Stimulated activated naive CD8-positive, alpha-beta T cell treated with anti-CD3 and anti-CD28 coated beads, Interleukin-15, Interleukin-2, amounts not matched to agents 100 U/mL and 50 U/mL, for 24 hours (primary cell): ENCODE results near the gene MYLK4.

Experiments used
- ATAC-seq: fragments of 150-1000 bp; cut with Tn5 transposase; one replicate; pipeline ENCODE4 v1.10.0; 2021
- DNase-seq: peaks from one replicate; pipeline ENCODE4 v3.0.0; 2021

MYLK4 gene

GRCh38 chr6:2733324-2733723, 17.4 kb downstream of the MYLK4 start:
- ATAC-seq (peak; percentile 88), DNase-seq (peak; percentile 51)

GRCh38 chr6:2732503-2733089, 18.1 kb downstream of the MYLK4 start:
- DNase-seq (no peak), ATAC-seq (no peak)

DNA sequence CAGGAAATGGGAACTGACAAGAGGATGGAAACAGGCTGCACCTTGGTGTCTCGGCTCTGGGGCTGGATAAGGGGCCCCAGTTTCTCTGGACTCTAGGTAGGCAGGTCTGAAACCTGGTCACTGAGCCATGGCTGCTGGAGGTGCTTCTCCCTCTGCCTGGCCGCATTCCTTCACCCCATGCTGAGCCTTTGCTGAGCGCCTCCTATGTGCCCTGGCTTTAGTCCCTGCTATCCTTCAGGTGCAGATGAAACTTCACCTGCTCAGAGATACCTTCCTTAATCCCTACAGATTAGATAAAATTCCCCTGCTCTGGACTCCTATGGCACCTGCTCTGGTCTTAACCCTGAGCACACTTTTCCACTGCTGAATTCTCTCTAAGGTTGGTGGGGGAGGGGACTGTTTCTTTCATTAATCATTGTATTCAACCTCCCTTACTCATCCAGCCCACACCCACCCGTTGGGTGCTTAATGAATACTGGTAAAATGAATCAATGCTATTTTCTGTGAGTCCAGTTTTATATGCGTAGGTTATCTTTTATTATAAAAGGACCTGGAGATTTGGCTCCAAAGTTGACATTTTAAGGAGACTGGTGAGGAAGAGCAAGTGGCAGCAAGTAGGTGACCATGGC, 19.3 kb downstream of the MYLK4 start:
- no peak for ATAC-seq

GRCh38 chr6:2730353-2731107, 20.2 kb downstream of the MYLK4 start:
- no peak for ATAC-seq
- no peak for DNase-seq

More for the DNA sequence above, 19.3 kb downstream of the MYLK4 start:
- DNase-seq, result no peak

GRCh38 chr6:2729921-2730320, 20.8 kb downstream of the MYLK4 start:
- no peak for ATAC-seq
- no peak for DNase-seq

- no peak for DNase-seq
- ATAC-seq, result no peak
These were observed 24.6 kb downstream of the MYLK4 start for GRCh38 chr6:2725999-2726567.

- no peak for DNase-seq
- ATAC-seq, result no peak
These were observed 25.2 kb downstream of the MYLK4 start for GRCh38 chr6:2725364-2725988.

DNA sequence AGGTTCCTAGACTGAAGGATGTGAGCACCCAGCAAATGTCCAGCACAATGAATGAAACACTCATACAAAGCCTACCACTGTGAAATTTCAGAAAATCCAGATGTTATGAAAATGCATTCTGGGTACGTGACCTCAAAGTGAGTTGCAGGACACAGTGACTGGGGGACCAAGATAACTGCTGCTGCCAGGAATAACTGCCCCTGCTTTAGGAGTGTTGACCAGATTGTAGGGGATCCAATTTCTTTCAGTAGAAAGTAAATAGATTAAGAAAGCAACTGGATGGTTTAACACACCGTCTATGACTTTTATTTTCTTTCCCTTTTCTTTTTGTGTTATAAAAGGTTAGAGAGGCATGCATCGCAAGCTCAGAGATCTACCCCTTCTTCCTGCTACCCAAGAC, 29.5 kb downstream of the MYLK4 start:
- ATAC-seq (no peak), DNase-seq (no peak)

DNA sequence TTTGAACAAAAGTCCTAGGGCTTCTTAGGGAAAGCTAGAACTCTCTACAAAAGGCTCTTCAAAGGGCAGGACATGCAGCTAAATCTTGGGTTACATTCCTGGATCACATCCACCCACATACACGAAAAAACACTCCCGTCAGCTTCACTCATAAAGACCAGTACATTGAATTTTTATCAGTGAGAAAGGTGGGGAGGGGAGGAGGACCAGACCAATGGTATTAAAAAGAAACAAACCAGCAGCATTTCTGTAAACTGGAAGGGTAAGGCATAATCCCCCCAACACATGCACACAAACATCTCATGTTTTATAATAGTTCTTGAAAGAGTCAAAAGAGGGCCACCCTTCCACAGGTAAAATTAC, 31.6 kb downstream of the MYLK4 start:
- ATAC-seq (no peak), DNase-seq (no peak)

DNA sequence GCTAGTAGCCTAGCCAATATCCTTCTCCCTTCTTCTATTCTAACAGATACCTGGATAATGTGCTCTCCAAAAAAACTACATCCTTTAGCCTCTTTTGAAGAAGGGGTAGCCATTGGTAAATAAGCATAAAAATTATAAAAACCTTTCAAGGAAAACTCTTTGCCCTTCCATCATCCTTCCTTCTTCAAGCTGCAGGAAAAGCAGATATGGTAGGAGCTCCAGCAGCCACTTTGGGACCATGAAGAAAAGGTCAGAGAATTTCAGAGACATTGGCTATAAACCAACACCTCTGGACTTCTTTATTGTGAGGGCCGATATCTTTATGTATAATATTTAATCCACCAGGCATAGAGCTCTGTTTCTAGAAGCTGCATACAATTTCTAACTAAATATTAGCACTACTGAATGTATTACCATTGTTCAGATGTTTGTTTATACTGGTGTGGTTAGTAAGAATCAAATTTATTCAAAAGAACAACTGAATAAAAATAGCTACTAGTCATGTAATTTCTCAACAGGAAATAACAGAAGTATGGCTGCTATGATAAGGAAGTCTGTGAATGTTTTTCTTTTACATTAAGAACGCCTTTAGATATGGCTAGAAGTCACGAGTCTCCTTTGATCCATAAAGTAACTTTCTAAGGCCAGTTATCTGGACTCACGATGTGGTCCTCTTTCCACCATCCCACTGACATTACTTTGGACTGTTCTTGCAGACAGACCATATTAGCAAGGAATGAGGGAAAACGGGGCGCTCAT, 32.2 kb downstream of the MYLK4 start:
- ATAC-seq, result no peak

DNA sequence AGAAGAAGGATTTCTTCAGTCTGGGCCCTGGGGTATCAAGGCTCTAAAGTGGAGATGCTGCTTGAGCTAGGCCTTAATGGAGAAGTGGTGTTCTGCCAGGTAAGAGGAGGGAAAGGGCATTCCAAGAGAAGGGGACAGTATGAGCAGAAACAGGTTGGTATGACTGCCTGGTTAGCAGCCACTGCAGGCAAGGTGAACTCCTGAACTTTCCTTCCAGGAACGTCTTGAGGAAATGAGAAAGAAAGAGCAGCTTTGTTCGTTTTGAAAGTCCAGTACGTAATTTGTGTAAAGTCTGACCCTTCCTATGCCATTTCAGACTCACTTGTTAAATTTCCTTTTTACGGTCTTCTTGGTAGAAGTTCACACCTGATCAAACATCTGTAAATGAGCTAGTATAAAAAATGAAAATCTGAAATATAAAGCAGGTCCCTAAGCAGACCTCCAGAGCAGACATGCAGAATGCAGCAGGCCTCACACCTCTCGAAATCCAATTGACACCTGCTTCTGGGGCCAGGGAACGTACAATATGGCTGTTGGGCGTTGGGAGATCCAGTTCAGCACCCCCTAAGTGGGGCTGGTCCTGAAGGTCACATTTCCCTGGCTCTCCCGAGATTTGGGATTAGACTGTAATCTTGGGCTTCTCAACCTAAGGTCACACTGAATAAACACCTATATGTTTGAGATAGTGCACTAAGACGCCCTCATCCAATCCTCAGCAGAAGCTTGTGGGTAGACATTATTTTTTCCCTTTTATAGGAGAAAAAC, 33.6 kb downstream of the MYLK4 start:
- no peak for DNase-seq
- no peak for ATAC-seq

More for the DNA sequence above, 32.2 kb downstream of the MYLK4 start:
- no peak for DNase-seq

- no peak for ATAC-seq
- DNase-seq, result no peak
These were observed 35.0 kb downstream of the MYLK4 start for GRCh38 chr6:2715737-2716136.

DNA sequence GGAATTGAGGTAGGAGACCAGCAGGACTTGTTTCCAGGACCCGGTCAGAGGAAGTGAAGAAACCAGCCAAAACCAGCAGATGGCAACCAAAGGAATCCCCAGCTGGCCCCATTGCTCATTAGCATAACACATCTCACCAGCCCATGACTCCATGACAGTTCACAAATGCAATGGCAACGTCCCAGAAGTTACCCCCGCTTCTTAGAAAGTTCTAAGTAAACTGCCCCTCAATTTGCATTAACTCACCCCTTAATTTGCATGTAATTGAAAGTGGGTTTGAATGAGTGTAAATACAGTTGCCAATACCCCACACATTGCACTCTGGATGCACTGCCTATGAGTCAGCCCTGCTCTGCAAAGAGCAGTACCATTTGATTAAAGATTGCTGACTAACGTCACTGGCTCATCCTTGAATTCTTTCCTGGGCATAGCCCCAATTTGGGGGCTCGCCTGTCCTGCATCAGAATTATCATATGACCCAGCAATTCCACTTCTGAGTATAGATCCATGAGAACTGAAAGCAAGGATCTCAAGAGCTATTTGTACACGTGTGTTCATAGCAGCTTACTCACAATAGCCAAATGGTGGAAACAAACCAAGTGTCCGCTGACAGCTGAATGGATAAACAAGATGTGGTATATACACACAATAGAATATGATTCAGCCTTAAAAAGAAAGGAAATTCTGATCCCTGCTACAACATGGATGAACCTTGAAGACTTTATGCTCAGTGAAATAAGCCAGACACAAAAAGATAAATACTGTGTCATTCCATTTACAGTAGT, 36.4 kb downstream of the MYLK4 start:
- no peak for ATAC-seq
- DNase-seq, result no peak

GRCh38 chr6:2713473-2714110, 37.1 kb downstream of the MYLK4 start:
- DNase-seq (no peak), ATAC-seq (no peak)

GRCh38 chr6:2712102-2712501, 38.6 kb downstream of the MYLK4 start:
- no peak for ATAC-seq
- no peak for DNase-seq

DNA sequence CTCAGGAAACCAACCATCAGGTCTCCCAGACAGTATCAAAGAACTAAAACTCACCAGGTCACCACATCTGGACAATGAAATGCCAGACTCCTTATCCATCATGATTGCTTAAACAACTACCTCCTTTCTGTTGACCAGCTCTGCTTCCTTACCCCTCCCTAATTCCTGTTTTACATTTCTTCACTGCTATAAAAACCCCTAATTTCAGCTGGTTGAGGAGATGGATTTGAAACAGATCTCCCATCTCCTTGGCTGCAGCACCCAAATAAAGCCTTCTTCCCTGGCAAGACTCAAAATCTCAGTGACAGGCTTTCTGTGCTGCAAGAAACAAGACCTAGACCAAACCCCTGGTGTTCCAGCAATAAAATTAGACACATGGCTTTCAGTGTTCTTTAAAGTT, 40.3 kb downstream of the MYLK4 start:
- no peak for ATAC-seq
- no peak for DNase-seq

- ATAC-seq (no peak), DNase-seq (no peak)
These were observed 42.3 kb downstream of the MYLK4 start for GRCh38 chr6:2708456-2708855.

GRCh38 chr6:2706558-2706957, 44.2 kb downstream of the MYLK4 start:
- DNase-seq (no peak), ATAC-seq (no peak)

- ATAC-seq (no peak), DNase-seq (no peak)
These were observed 45.5 kb downstream of the MYLK4 start for GRCh38 chr6:2705256-2705655.

GRCh38 chr6:2697291-2697690, 53.4 kb downstream of the MYLK4 start:
- DNase-seq (no peak), ATAC-seq (no peak)
